ENCODE results near the gene RBBP8.

Gene RBBP8

GRCh38 chr18:23065234-23065806 lies 132.2 kb downstream of the RBBP8 start:
- DNase-seq, result no peak

DNA sequence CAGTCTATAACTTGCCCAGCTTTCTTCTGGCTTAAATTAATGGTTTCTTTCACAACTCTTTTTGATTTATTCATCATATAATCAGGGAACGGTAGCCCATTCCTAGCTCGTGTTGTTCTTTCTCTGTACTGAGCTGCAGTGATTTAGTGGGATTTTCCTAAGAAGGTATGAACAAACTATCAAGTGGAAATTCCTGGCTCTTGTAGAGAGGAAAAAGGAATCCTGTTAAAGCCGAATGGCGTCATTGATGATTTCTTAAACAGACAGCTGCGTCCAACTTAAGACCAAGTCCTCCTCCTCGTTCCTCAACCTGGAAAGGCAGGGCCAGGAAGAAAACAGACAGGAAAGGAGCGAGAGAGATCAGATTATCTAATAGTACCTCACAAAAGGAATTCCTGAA lies 132.9 kb downstream of the RBBP8 start:
- peak; percentile 56 for DNase-seq

DNA sequence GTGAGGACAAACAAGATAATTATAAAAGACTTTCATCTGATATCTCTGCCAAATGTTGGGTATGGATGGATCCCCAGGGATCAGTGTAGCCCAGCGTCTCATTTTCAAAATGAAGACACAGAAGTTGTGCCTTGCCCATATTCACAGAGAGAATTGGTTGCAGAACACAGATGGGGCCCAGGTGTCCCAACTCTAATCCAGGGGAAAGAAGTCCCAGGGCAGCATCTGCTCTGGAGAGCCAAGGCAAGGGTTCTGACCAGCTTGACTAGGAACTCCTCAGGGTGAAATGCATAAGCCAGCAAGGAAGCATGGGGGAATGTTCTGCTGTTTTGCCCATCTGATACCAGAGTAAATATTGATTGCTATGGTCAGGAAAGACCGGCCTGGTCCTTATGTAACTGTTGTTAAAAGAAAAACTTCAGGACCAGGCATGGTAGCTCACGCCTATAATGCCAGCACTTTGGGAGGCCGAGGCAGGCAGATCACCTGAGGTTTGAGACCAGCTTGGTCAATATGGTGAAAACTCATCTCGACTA lies 133.4 kb downstream of the RBBP8 start:
- no peak for DNase-seq

- DNase-seq, result peak; percentile 33
Observed at GRCh38 chr18:23067236-23067635, 134.1 kb downstream of the RBBP8 start.

DNA sequence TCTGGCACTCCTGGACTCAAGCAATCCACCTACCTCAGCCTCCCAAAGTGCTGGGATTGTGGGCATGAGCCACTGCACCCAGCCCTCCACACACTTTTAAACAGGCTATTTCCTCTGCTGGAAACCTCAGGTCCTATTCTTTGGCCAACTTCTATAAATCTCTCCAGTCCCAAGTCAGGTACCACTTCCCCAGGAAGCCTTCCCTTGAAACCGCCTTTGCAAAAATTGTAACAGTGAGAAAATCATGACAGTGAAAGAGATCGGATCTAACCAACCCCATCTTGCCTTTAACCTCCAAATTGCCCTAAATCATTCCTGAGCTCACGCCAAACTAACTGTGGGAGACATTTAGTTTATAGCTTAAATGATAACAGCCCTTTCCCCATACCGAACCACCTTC lies 134.9 kb downstream of the RBBP8 start:
- no peak for DNase-seq

DNA sequence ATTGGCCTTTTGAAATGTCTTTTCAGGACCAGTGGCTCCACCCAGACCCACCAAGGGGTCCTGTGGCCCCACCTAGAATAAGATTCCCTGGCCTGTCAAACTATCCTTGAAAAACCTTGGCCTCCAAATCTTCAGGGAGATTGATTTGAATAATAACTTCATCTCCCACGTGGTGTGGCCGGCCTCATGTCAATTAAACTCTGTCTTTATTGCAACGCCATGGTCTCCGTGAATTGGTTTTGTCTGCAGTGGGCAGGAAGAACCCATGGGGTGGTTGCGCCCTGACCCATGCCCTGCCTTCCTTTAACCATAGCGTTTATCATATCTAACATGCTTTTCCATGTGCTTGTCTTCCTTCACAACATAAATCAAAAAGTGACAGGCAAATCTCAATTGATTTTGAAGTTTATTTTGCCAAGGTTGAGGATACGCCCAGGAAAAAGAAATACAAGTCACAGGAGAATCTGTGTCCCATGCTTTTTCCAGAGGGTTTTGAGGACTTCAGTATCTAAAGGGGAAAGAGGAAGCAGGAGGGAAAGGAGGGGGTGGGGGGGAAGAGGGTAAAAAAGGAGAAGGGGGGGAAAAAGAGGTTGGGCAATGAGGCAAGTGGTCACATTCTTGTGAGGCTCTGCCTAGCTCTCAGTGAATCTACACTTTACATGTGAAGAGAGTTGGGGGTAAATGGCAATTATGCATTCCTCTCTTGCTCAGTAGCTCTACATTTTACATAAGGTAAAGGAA lies 135.6 kb downstream of the RBBP8 start:
- no peak for DNase-seq

GRCh38 chr18:23069481-23069880 lies 136.4 kb downstream of the RBBP8 start:
- DNase-seq, result no peak

- DNase-seq, result no peak
Observed at GRCh38 chr18:23069898-23070297, 136.8 kb downstream of the RBBP8 start.

DNA sequence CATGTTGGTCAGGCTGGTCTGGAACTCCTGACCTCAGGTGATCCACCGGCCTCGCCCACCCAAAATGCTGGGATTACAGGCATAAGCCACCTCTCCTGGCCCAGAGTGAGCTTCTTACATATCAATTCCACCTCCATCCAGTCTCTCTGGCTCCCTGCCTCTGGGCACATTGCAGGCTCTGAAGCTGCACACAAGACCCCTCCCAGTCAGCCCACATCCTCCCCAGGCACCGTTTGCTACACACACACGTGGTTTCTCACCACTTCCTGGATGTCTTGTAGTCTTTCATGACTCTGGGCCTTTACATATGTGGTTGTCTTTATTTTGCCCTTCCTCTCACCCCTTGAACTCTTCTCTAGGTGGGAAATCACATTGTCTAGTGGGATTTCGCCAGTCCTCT lies 138.2 kb downstream of the RBBP8 start:
- DNase-seq, result peak; percentile 70

GRCh38 chr18:23072079-23072478 lies 139.0 kb downstream of the RBBP8 start:
- no peak for DNase-seq

GRCh38 chr18:23073996-23074606 lies 141.0 kb downstream of the RBBP8 start:
- no peak for DNase-seq
